ACC112 (cell line): ENCODE measurements around the gene UST.
A peak's percentile ranks its signal among the peaks of the same experiment; 100 is the strongest.

Experiments
- H2AFZ ChIP-seq: fragments of 200-600 bp; sonication (generic); one replicate; pipeline ENCODE4 v1.6.0; 2017; ENCODE audit warnings: antibody characterized with exemption, low read length; ENCODE audit not compliant: unreplicated experiment
- H3K27ac ChIP-seq: fragments of 200-600 bp; sonication (generic); 2 replicates; pipeline ENCODE4 v1.5.1; 2014; ENCODE audit warnings: low read depth, mild to moderate bottlenecking, antibody characterized with exemption, low read length, moderate library complexity
- H3K27me3 ChIP-seq: fragments of 200-600 bp; sonication (generic); 2 replicates; pipeline ENCODE4 v1.6.1; 2014; ENCODE audit warnings: mild to moderate bottlenecking, antibody characterized with exemption, low read length, moderate library complexity, mixed read lengths; ENCODE audit not compliant: insufficient read depth
- H3K36me3 ChIP-seq: fragments of 200-600 bp; sonication (generic); 2 replicates; pipeline ENCODE4 v1.6.1; 2016; ENCODE audit warnings: mild to moderate bottlenecking, antibody characterized with exemption, low read length, moderate library complexity, mixed read lengths; ENCODE audit not compliant: insufficient read depth
- H3K4me1 ChIP-seq: fragments of 200-600 bp; sonication (generic); one replicate; pipeline ENCODE4 v1.6.1; 2016; ENCODE audit warnings: low read length, mixed read lengths; ENCODE audit not compliant: insufficient read depth, unreplicated experiment, control insufficient read depth
- H3K4me3 ChIP-seq: fragments of 200-600 bp; sonication (generic); 2 replicates; pipeline ENCODE4 v1.5.1; 2014; ENCODE audit warnings: mild to moderate bottlenecking, low read depth, low read length
- H3K79me2 ChIP-seq: fragments of 200-600 bp; sonication (generic); one replicate; pipeline ENCODE4 v1.6.0; 2016; ENCODE audit warnings: low read length; ENCODE audit not compliant: control insufficient read depth, unreplicated experiment, insufficient read depth

The UST gene

DNA sequence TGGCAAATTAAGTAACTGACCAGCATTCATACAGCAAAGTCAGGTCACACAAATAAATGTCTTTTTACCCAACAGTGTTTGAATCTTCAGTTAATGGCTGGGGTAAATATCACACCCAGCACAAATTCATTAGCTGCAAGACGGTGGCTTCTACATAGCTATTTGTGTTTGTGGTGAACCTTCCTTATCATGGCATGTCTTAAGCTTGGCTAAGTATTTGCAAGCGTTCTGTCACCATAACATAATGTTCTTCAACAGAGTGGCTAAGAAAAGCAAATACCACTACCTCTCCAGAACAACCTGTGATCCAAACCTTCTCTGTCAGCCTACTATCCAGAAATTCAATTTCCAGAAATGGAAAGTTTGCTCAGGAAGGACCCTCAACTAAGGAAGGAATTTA, 315.1 kb downstream of the UST start:
- Histone ChIP-seq H3K27ac (no peak overlapping the region), H3K4me3 (no peak overlapping the region), H3K27me3 (no peaks in the 10 kb centered on the region), H3K4me1 (peaks cover 3% of the 10 kb centered on the region), H3K36me3 (no peaks in the 10 kb centered on the region), H3K79me2 (no peaks in the 10 kb centered on the region), H2AFZ (no peak overlapping the region)

DNA sequence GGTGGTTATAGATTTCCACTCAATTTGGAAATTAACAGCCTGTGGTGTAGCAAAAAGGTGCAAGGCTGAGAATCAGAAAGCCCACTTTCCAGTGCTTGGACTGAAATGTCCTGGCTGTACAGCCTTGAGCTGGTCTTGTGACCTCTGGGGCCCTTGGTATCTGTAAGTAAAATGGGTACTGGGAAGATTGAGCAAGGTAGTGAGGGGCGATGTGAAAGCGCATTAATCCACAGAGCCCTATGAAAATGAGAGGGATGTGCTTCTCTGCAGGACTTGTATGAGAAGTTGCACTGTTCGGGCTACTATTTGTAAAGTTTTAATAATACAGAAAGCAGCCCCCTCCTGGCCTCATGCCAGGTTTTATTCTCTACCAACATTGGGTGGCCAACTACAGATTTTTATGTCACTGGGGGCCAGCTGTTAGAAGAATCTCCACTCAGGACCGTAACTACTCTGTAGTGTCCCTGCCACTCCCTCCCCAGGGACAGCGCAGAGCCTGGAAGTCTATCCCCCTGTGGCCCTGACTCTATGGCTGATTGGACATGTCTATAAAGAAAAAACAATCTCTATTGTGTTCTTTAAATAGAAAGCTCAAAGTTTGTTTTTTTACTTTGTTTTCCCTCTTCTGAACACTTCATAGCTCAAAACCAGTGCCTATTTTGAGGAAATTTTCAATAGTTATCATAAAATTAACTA, 316.0 kb downstream of the UST start:
- peaks cover 3% of the 10 kb centered on the region for H3K4me1 ChIP-seq
- H3K79me2 ChIP-seq: no peaks in the 10 kb centered on the region
- no peaks in the 10 kb centered on the region for H3K27me3 ChIP-seq
- H2AFZ ChIP-seq: no peak overlapping the region
- no peak overlapping the region for H3K4me3 ChIP-seq
- no peak overlapping the region for H3K27ac ChIP-seq
- no peaks in the 10 kb centered on the region for H3K36me3 ChIP-seq

DNA sequence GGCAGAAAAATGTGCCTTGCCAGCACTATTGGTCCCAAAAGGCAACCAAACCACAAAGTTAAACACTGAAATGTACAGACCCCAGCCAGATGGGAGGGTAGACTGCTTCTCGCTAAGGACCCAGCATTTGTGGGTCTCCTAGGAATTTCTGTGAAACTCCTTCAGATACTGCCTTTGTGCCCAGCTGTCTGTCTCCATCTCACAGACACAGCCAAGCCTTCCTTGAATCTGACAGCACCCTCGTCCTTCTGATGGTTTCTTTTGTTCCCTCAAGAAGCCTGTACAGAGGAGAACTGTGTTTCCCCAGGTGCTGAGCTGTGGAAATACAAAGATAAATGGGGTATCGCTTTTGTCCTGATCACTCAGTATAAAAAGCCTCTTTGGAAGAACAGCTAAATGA, 316.6 kb downstream of the UST start:
- no peaks in the 10 kb centered on the region for H3K27me3 ChIP-seq
- H3K4me1 ChIP-seq: peaks cover 3% of the 10 kb centered on the region
- no peak overlapping the region for H2AFZ ChIP-seq
- H3K4me3 ChIP-seq: no peak overlapping the region
- H3K36me3 ChIP-seq: no peaks in the 10 kb centered on the region
- H3K27ac ChIP-seq: no peak overlapping the region
- H3K79me2 ChIP-seq: no peaks in the 10 kb centered on the region

DNA sequence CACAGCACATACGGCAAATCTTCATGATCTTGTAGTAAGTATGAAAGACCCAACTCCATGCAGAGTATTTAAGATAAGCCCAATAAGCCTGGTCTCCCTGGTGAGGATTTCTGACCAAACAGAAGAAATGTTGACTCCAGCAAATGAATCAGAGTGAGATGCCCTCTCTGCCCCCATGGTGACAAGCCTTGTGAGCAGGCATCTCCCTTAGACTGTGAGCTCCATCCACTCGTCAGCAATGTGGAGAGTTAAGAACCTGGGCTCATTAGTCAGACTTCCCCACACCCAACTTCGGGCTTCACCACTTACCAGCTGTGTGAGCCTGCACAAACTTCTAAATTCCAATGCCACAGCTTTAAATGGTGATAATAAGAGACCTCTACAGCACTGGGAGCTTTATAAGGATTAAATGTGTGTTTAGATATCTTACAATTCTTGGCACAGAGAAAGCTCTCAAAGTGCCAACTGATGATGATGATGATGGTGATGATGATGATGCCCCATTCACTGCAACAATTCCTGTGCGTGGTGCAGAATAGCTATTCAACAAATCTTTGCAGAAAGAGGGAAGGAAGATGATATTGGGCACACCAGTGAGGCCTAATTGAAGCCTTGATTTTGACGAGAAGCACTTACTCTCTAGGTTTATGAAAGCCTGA, 317.3 kb downstream of the UST start:
- no peaks in the 10 kb centered on the region for H3K27me3 ChIP-seq
- no peaks in the 10 kb centered on the region for H3K36me3 ChIP-seq
- no peak overlapping the region for H2AFZ ChIP-seq
- peaks cover 3% of the 10 kb centered on the region for H3K4me1 ChIP-seq
- no peak overlapping the region for H3K27ac ChIP-seq
- no peak overlapping the region for H3K4me3 ChIP-seq
- no peaks in the 10 kb centered on the region for H3K79me2 ChIP-seq

DNA sequence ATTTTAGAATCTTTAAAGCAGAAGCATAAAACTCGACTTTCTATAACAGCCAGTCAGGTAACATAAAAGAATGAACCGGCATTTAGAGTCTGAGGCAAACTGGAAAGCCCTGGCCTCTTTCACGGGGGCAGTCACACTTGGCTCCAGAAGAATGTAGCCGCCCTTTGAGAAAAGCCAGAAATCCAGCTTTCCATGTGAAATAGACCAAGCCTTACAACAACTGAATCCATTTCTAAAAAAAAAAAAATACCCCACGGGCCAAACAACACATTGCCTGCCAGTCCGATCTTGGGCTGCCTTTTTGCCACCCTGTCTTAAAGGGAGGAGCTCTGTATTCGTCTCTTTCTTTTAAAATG, 317.8 kb downstream of the UST start:
- Histone ChIP-seq H3K27ac (no peak overlapping the region), H2AFZ (no peak overlapping the region), H3K27me3 (no peaks in the 10 kb centered on the region), H3K4me3 (no peak overlapping the region), H3K36me3 (no peaks in the 10 kb centered on the region), H3K79me2 (no peaks in the 10 kb centered on the region), H3K4me1 (no peaks in the 10 kb centered on the region)

DNA sequence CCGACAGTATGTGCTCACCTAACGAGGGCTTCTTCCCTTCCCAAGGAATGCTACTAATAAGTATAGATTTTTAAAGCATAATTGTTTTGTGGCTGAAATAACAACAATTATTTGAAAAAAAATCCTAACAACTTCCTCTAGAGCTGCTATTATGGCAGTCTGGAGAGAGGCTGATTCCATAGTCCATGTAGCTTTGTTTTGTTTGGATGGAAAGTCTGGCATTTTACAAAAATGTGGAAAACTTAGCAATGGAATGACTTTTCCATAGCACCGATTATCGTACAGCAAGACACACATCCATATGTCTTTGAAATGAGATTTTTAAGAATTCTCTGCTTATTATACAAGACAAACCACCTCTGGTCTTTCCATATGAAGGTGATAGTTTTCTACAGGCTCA, 318.3 kb downstream of the UST start:
- H3K4me1 ChIP-seq: no peaks in the 10 kb centered on the region

DNA sequence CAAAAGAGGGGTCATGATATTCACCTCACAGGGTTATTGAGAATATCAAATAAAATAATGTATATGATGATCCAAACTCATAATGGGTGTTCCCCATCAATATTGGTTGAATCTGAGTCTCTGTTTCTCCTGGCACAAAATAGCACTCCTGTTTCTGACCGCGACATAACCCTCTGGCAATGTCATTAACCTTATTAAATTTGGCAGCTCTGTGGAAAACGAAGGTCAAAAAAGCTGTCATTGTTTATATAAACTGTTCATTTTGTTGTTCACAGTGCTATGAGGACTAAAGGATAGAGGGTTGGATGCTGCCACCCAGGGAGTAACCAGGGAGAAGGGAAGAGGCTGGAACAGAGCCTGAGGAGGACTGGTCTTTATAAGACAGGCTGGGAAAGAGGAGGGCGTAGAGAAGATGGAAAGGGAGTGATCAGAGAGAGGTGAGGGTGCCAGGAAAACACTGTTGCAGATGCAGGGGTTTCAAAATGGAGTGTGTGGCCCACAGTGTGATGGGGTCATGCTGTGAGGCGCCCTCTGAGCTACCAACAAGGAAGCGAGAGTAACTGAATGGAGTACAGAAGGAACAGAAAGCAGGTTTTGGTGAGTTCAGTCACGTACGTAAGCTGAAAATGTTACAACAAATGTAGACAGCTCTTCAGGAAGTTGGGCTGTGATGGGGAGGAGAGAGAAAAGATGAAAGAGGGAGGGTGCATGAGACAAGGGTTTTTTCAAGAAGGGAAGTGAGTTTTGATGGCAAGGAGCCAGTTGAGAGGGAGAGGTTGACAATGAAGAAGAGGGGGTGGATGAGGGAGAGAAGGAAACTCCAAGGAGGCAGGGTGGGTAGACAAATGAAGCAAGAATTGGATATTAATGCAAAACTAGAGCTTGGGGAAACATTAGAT, 319.1 kb downstream of the UST start:
- H3K79me2 ChIP-seq: no peaks in the 10 kb centered on the region
- H3K4me3 ChIP-seq: no peak overlapping the region
- no peak overlapping the region for H3K27ac ChIP-seq
- no peaks in the 10 kb centered on the region for H3K36me3 ChIP-seq
- no peaks in the 10 kb centered on the region for H3K27me3 ChIP-seq
- no peaks in the 10 kb centered on the region for H3K4me1 ChIP-seq
- H2AFZ ChIP-seq: no peak overlapping the region

More for the DNA sequence above, 318.3 kb downstream of the UST start:
- Histone ChIP-seq H3K27me3 (no peaks in the 10 kb centered on the region), H3K79me2 (no peaks in the 10 kb centered on the region), H3K27ac (no peak overlapping the region), H3K36me3 (no peaks in the 10 kb centered on the region), H2AFZ (no peak overlapping the region), H3K4me3 (no peak overlapping the region)

DNA sequence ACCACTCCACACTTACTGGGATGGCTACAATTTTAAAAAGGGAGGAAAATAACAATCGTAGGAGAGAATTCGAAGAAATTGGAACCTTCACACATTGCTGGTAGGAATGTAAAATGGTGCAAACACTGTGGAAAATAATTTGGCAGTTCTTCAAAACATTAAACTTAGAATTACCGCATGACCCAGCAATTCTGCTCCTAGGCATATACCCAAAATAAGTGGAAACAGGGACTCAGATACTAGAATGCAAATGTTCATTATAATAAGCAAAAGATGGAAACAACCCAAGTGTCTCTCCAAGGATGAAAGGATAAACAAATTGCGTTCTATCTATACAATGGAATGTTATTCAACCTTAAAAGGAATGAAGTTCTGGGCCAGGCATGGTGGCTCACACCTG, 325.2 kb downstream of the UST start:
- Histone ChIP-seq H3K27me3 (no peaks in the 10 kb centered on the region), H3K4me1 (peaks cover 20% of the 10 kb centered on the region), H3K36me3 (no peaks in the 10 kb centered on the region), H3K4me3 (no peak overlapping the region), H2AFZ (no peak overlapping the region), H3K79me2 (no peaks in the 10 kb centered on the region), H3K27ac (no peak overlapping the region)

DNA sequence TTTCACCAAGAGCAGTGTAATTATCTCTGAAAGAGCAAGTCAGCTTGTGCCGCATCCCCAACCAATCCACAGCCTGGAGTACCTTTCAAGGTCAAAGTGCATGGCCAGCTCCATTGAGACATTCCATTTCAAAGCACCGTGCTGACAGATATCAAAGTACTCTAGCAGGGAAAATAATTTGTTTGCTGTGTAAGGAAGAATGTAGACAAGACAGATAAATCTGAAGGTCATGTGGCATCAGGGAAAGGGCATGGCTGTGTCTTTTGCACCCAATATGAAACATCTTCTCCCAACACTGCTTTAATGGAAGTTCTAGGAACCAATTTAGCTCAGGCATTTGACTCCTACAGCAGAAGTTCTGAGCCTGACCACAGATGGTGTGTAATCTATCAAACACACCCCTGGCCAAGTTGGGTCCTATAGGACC, 328.0 kb downstream of the UST start:
- Histone ChIP-seq H3K4me1 (peaks cover 35% of the 10 kb centered on the region), H3K4me3 (no peak overlapping the region), H2AFZ (no peak overlapping the region), H3K79me2 (no peaks in the 10 kb centered on the region), H3K36me3 (no peaks in the 10 kb centered on the region), H3K27ac (no peak overlapping the region), H3K27me3 (no peaks in the 10 kb centered on the region)

DNA sequence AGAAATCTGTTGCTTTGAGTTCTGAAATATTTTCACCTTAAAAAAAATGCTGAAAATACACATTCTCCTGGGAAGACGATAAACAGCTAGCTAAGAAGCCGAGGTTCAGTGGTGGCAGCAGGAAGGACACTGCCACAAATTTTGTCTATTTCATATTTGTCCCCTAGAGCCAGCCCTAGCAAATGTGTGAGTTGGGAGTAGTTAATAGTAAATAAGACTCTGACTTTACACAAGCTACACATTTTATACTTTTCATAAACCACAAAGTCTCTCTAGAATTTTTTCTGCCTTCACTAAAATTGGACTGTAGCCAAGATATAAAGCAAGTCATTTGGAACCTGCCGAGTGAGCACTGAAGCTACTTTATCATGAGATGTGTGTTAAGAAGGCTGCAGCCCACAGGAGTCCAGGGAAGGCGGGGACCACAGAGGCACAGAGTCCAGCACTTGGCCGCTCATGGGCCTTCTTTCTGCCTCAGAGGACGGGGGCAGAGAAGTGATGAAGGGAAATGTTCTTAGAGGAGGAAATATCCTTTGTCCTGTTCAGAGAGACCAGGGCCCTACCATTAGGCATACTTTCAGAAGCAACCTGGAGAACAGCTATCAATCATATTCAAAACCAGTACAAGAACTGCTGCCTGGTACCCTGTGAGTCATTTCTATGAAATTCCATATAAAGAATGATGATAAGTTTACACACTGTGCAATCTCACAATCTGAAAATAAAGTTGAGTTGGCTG, 329.0 kb downstream of the UST start:
- no peaks in the 10 kb centered on the region for H3K79me2 ChIP-seq
- H2AFZ ChIP-seq: no peak overlapping the region
- H3K27me3 ChIP-seq: no peaks in the 10 kb centered on the region
- H3K4me1 ChIP-seq: peaks cover 44% of the 10 kb centered on the region
- H3K27ac ChIP-seq: peak overlapping the region; percentile 51
- H3K4me3 ChIP-seq: no peak overlapping the region
- H3K36me3 ChIP-seq: no peaks in the 10 kb centered on the region
